HCT116 (cell line): Measurements from ENCODE around the gene CILP2. TPM values are rescaled to one million over a fixed set of nuclear protein-coding genes. Genes with fewer than 3 reads are reported as not detected.

Experiments used
- ATAC-seq: fragments of 200-7000 bp; cut with Tn5 transposase; 2 replicates; pipeline ENCODE4 v1.9.1; 2020; ENCODE audit warnings: mild to moderate bottlenecking, moderate library complexity
- BruUV-seq: library from RNA; stranded (reverse); fragments of 400-500 nt; replicated peaks from 2 replicates; lab custom pipeline; 2021; lab: Mats Ljungman, UMichigan
- CTCF ChIA-PET: fragments of 300-600 bp; sonication (Branson Sonifier 250); formaldehyde crosslinking; loops from one replicate; lab custom pipeline; 2021; ENCODE audit warnings: antibody characterized with exemption; lab: Charles Lee
- POLR2A ChIA-PET: fragments of 300-600, 350-600 bp; sonication (Branson Sonifier 250); formaldehyde crosslinking; loops from one replicate; lab custom pipeline; 2021; ENCODE audit warnings: antibody characterized with exemption; lab: Charles Lee
- RAD21 ChIA-PET, 2 experiments: fragments of 300-600 bp; sonication (Branson Sonifier 250); formaldehyde crosslinking; loops; one replicate each; lab custom pipeline; 2023; ENCODE audit warnings: low total read pairs in 2 of 2; ENCODE audit not compliant: uncharacterized antibody in 2 of 2, unreplicated experiment in 2 of 2, low non-redundant PET in 1 of 2; lab: Charles Lee
- DNase-seq: peaks from one replicate; pipeline ENCODE4 v3.0.0-alpha.2; 2010; ENCODE audit warnings: low read depth, low spot score
- H2AFZ ChIP-seq: fragments of 200-600 bp; shearing (Covaris generic), sonication (generic); 2 replicates; pipeline ENCODE4 v1.6.1; 2017; ENCODE audit warnings: low read depth, mixed run types, mixed read lengths, antibody characterized with exemption, low read length; ENCODE audit not compliant: poor library complexity, severe bottlenecking
- H3K27ac ChIP-seq: 2 replicates; pipeline ENCODE4 v1.5.1; 2012; ENCODE audit warnings: low read depth, low read length
- H3K27me3 ChIP-seq: fragments of 200-600 bp; sonication (generic); 2 replicates; pipeline ENCODE4 v1.6.1; 2016; ENCODE audit warnings: mixed run types, low read length, mixed read lengths; ENCODE audit not compliant: insufficient read depth
- H3K36me3 ChIP-seq, 2 experiments: fragments of 200-500 bp in 1 of 2; fragments of 200-600 bp in 1 of 2; sonication (Bioruptor generic) in 1 of 2; sonication (generic) in 1 of 2; 2 replicates each; pipeline versions ENCODE4 v1.5.1 to v1.6.1; 2014 to 2016; ENCODE audit warnings: low read length in 2 of 2, inconsistent platforms in 1 of 2, mixed read lengths in 1 of 2, mixed run types in 1 of 2; ENCODE audit not compliant: insufficient read depth in 2 of 2, control insufficient read depth in 1 of 2
- H3K4me1 ChIP-seq, 2 experiments: fragments of 200-600 bp in 1 of 2; sonication (generic) in 1 of 2; 2 replicates each; pipeline versions ENCODE4 v1.5.1 to v1.6.1; 2012 to 2017; ENCODE audit warnings: low read length in 2 of 2, inconsistent platforms in 1 of 2, mild to moderate bottlenecking in 1 of 2, mixed read lengths in 1 of 2, mixed run types in 1 of 2, moderate library complexity in 1 of 2; ENCODE audit not compliant: insufficient read depth in 2 of 2, control insufficient read depth in 1 of 2
- H3K4me2 ChIP-seq: fragments of 200-600 bp; sonication (generic); 2 replicates; pipeline ENCODE4 v1.6.1; 2017; ENCODE audit warnings: mixed run types, low read length, mixed read lengths
- H3K4me3 ChIP-seq, 2 experiments: fragments of 200-600 bp in 1 of 2; sonication (generic) in 1 of 2; replicated peaks in 1 of 2; 2 replicates each; pipeline ENCODE4 v1.5.1; 2011 to 2016; ENCODE audit warnings: low read length in 2 of 2, control low read depth in 1 of 2, low read depth in 1 of 2, mild to moderate bottlenecking in 1 of 2, mixed read lengths in 1 of 2, mixed run types in 1 of 2
- H3K79me2 ChIP-seq: fragments of 200-600 bp; sonication (generic); 2 replicates; pipeline ENCODE4 v1.6.1; 2017; ENCODE audit warnings: mild to moderate bottlenecking, mixed run types, low read length, moderate library complexity, mixed read lengths; ENCODE audit not compliant: insufficient read depth
- H3K9ac ChIP-seq: fragments of 200-600 bp; sonication (generic); 2 replicates; pipeline ENCODE4 v1.6.1; 2016; ENCODE audit warnings: low read length, mixed read lengths
- H3K9me2 ChIP-seq: fragments of 200-600 bp; sonication (generic), shearing (Covaris generic); 2 replicates; pipeline ENCODE4 v1.6.1; 2017; ENCODE audit warnings: mixed run types, mild to moderate bottlenecking, moderate library complexity; ENCODE audit not compliant: insufficient read depth
- H3K9me3 ChIP-seq, 2 experiments: fragments of 200-500 bp in 1 of 2; fragments of 200-600 bp in 1 of 2; sonication (Bioruptor generic) in 1 of 2; sonication (generic) in 1 of 2; 2 replicates each; pipeline ENCODE4 v1.6.1; 2014 to 2017; ENCODE audit warnings: low read length in 2 of 2, mixed read lengths in 2 of 2, inconsistent platforms in 1 of 2, low read depth in 1 of 2, mild to moderate bottlenecking in 1 of 2, mixed run types in 1 of 2, moderate library complexity in 1 of 2; ENCODE audit not compliant: control insufficient read depth in 1 of 2, insufficient read depth in 1 of 2
- H4K20me1 ChIP-seq: fragments of 200-600 bp; sonication (generic), shearing (Covaris generic); 2 replicates; pipeline ENCODE4 v1.6.1; 2017; ENCODE audit warnings: mixed run types, mild to moderate bottlenecking, moderate library complexity; ENCODE audit not compliant: insufficient read depth
- ATF3 ChIP-seq: IDR thresholded peaks from 2 replicates; pipeline ENCODE4 v1.6.1; 2012
- CBX3 ChIP-seq: IDR thresholded peaks from 2 replicates; pipeline ENCODE4 v1.6.1; 2012; ENCODE audit warnings: low read depth
- CEBPB ChIP-seq: IDR thresholded peaks from 2 replicates; pipeline ENCODE4 v1.6.1; 2012; ENCODE audit warnings: low read depth
- EZH2phosphoT487 ChIP-seq: fragments of 200-600 bp; IDR thresholded peaks from 2 replicates; pipeline ENCODE4 v1.6.1; 2018; ENCODE audit warnings: antibody characterized with exemption, borderline replicate concordance
- FOSL1 ChIP-seq: IDR thresholded peaks from 2 replicates; pipeline ENCODE4 v1.6.1; 2012; ENCODE audit warnings: low read depth
- REST ChIP-seq: IDR thresholded peaks from 2 replicates; pipeline ENCODE4 v1.6.1; 2012; ENCODE audit warnings: low read depth
- SIN3A ChIP-seq: IDR thresholded peaks from 2 replicates; pipeline ENCODE4 v1.6.1; 2012; ENCODE audit warnings: low read depth
- SP1 ChIP-seq: IDR thresholded peaks from 2 replicates; pipeline ENCODE4 v1.6.1; 2012; ENCODE audit warnings: low read depth
- SRF ChIP-seq: IDR thresholded peaks from 2 replicates; pipeline ENCODE4 v1.6.1; 2012; ENCODE audit warnings: low read depth
- TCF7L2 ChIP-seq: IDR thresholded peaks from 2 replicates; pipeline ENCODE4 v1.7.0; 2011; ENCODE audit warnings: borderline replicate concordance, inconsistent platforms; ENCODE audit not compliant: insufficient read depth, insufficient read length; ENCODE audit errors: extremely low read depth
- ZNF274 ChIP-seq: fragments of 200-500 bp; sonication (Bioruptor generic); IDR thresholded peaks from 2 replicates; pipeline ENCODE4 v1.6.1; 2014; ENCODE audit warnings: mild to moderate bottlenecking, low read depth, low read length, inconsistent platforms
- intact Hi-C: fragments of 100-400 bp; cut with micrococcal nuclease; formaldehyde crosslinking; loops from 2 replicates; pipeline ENCODE4 v1.10.0; 2022
- total RNA-seq: library from RNA; stranded (reverse); gene quantifications from one replicate; pipeline ENCODE4 v1.2.1, GENCODE V29; 2021; ENCODE audit not compliant: unreplicated experiment

CILP2 gene
- total RNA-seq, 1 experiment from 2014 or later = 13.1 TPM

- intact Hi-C loops = no loop called here
- H3K27me3 ChIP-seq = no peaks in the 10 kb centered on the region
- RAD21 ChIA-PET = no interaction called here
- no peak for TF ChIP-seq SP1
- no peak for TF ChIP-seq FOSL1
- no peak for TF ChIP-seq REST
- TF ChIP-seq ATF3 = no peak
- no peak for TF ChIP-seq SIN3A
- TF ChIP-seq SRF = no peak
- no peak for TF ChIP-seq ZNF274
- TF ChIP-seq CBX3 = no peak
- no peak for TF ChIP-seq EZH2phosphoT487
- no peak for TF ChIP-seq CEBPB
- no peak for TF ChIP-seq TCF7L2
- TF ChIP-seq, all 23 proteins: peak for 0
- CTCF ChIA-PET = no interaction called here
- H3K36me3 ChIP-seq = peaks cover 0 to 2% of the 10 kb centered on the region in 2 experiments; a peak in 2 of 4 replicates
- H3K4me1 ChIP-seq = peaks cover 0 to 11% of the 10 kb centered on the region in 2 experiments; a peak in 2 of 4 replicates
- no peak overlapping the region for H3K9ac ChIP-seq
- no peak overlapping the region for H3K4me2 ChIP-seq
- no peak overlapping the region for H2AFZ ChIP-seq
- no peaks in the 10 kb centered on the region for H3K9me3 ChIP-seq
- no peaks in the 10 kb centered on the region for H3K9me2 ChIP-seq
- no TSS peak for BruUV-seq
- H4K20me1 ChIP-seq = no peaks in the 10 kb centered on the region
- POLR2A ChIA-PET = no interaction called here
- no peak overlapping the region for H3K4me3 ChIP-seq
- no peak for ATAC-seq
- H3K27ac ChIP-seq = no peak overlapping the region
- DNase-seq = no peak
- H3K79me2 ChIP-seq = no peaks in the 10 kb centered on the region
Measured at GRCh38 chr19:19571071-19571786, 33.2 kb downstream of the CILP2 start.
